Activated naive CD8-positive, alpha-beta T cell treated with anti-CD3 and anti-CD28 coated beads, Interleukin-2, amount 10 ng/mL, durations not matched to agents 7 days and 5 days (primary cell): ENCODE data around the gene NR4A1. TPM values are rescaled to one million over a fixed set of nuclear protein-coding genes. Genes with fewer than 3 reads are reported as not detected.
A peak's percentile ranks its signal among the peaks of the same experiment; 100 is the strongest.

ENCODE experiments used
- ATAC-seq: fragments of 150-1000 bp; cut with Tn5 transposase; one replicate; pipeline ENCODE4 v1.10.0; 2021; ENCODE audit warnings: low read depth, moderate library complexity
- POLR2A ChIA-PET: fragments of 350-600 bp; sonication (Branson Sonifier 250); formaldehyde crosslinking; loops from one replicate; lab custom pipeline; 2021; ENCODE audit warnings: antibody characterized with exemption; lab: Charles Lee
- DNase-seq: peaks from one replicate; pipeline ENCODE4 v3.0.0; 2021
- H3K27ac Mint-ChIP-seq: one replicate; pipeline ENCODE4 v1.8.0; 2022; ENCODE audit warnings: mild to moderate bottlenecking, mixed read lengths
- H3K27me3 Mint-ChIP-seq: one replicate; pipeline ENCODE4 v1.8.0; 2022; ENCODE audit warnings: mild to moderate bottlenecking, moderate library complexity, mixed read lengths
- H3K36me3 Mint-ChIP-seq: one replicate; pipeline ENCODE4 v1.8.0; 2021; ENCODE audit warnings: mild to moderate bottlenecking, mixed read lengths
- H3K4me1 Mint-ChIP-seq: one replicate; pipeline ENCODE4 v1.8.0; 2021; ENCODE audit warnings: mixed read lengths
- H3K4me3 Mint-ChIP-seq: one replicate; pipeline ENCODE4 v1.8.0; 2022; ENCODE audit warnings: mild to moderate bottlenecking, moderate library complexity, mixed read lengths
- H3K9me3 Mint-ChIP-seq: one replicate; pipeline ENCODE4 v1.8.0; 2021; ENCODE audit warnings: mixed read lengths
- total RNA-seq, 2 experiments: library from RNA; stranded (reverse); gene quantifications; one replicate each; pipeline ENCODE4 v1.2.3, GENCODE V29; 2021

The NR4A1 gene
- total RNA-seq, 2 experiments from 2014 or later: 8.6 to 8.8 TPM

GRCh38 chr12:52059582-52060497 lies 8.6 kb downstream of the NR4A1 start:
- H3K4me3 Mint-ChIP-seq: no peak overlapping the region
- H3K27me3 Mint-ChIP-seq: peaks cover 4% of the 10 kb centered on the region
- H3K27ac Mint-ChIP-seq: no peak overlapping the region
- no peak for ATAC-seq
- POLR2A ChIA-PET: interaction anchor here (0.8 to 1.4 kb wide), 2 partner anchors 9 to 35 kb away, joined by 3 read pairs; partner anchors contain the start of gene NR4A1
- DNase-seq: no peak
- H3K4me1 Mint-ChIP-seq: no peaks in the 10 kb centered on the region
- H3K36me3 Mint-ChIP-seq: no peaks in the 10 kb centered on the region
- H3K9me3 Mint-ChIP-seq: no peaks in the 10 kb centered on the region

GRCh38 chr12:52060498-52061177 lies 9.4 kb downstream of the NR4A1 start:
- H3K27ac Mint-ChIP-seq: no peak overlapping the region
- DNase-seq: no peak
- peaks cover 4% of the 10 kb centered on the region for H3K27me3 Mint-ChIP-seq
- H3K36me3 Mint-ChIP-seq: no peaks in the 10 kb centered on the region
- no peaks in the 10 kb centered on the region for H3K4me1 Mint-ChIP-seq
- no peaks in the 10 kb centered on the region for H3K9me3 Mint-ChIP-seq
- no peak for ATAC-seq
- no peak overlapping the region for H3K4me3 Mint-ChIP-seq
- POLR2A ChIA-PET: interaction anchor here (0.8 to 1.4 kb wide), 2 partner anchors 9 to 35 kb away, joined by 3 read pairs; partner anchors contain the start of gene NR4A1

GRCh38 chr12:52061470-52062166 lies 10.4 kb downstream of the NR4A1 start:
- DNase-seq (no peak), ATAC-seq (no peak)
- H3K36me3 Mint-ChIP-seq: no peaks in the 10 kb centered on the region
- H3K27ac Mint-ChIP-seq: no peak overlapping the region
- no peak overlapping the region for H3K4me3 Mint-ChIP-seq
- POLR2A ChIA-PET: interaction anchor here (1.2 to 1.4 kb wide), 2 partner anchors 19 to 36 kb away, joined by 3 read pairs; no protein-coding TSS in a partner anchor
- peaks cover 4% of the 10 kb centered on the region for H3K4me1 Mint-ChIP-seq
- no peaks in the 10 kb centered on the region for H3K9me3 Mint-ChIP-seq
- peaks cover 4% of the 10 kb centered on the region for H3K27me3 Mint-ChIP-seq

GRCh38 chr12:52062167-52063081 lies 11.2 kb downstream of the NR4A1 start:
- no peak for ATAC-seq
- Mint-ChIP-seq H3K36me3 (no peaks in the 10 kb centered on the region), H3K27ac (no peak overlapping the region), H3K4me1 (peaks cover 8% of the 10 kb centered on the region), H3K9me3 (no peaks in the 10 kb centered on the region), H3K27me3 (peaks cover 7% of the 10 kb centered on the region), H3K4me3 (no peak overlapping the region)
- no peak for DNase-seq
- POLR2A ChIA-PET: interaction anchor here (1.2 kb wide), 1 partner anchor 19 kb away, joined by 3 read pairs; no protein-coding TSS in a partner anchor

- peaks cover 7% of the 10 kb centered on the region for H3K27me3 Mint-ChIP-seq
- no peaks in the 10 kb centered on the region for H3K9me3 Mint-ChIP-seq
- no peak overlapping the region for H3K27ac Mint-ChIP-seq
- POLR2A ChIA-PET: interaction anchor here (1.2 kb wide), 1 partner anchor 18 kb away, joined by 3 read pairs; no protein-coding TSS in a partner anchor
- no peaks in the 10 kb centered on the region for H3K36me3 Mint-ChIP-seq
- DNase-seq (no peak), ATAC-seq (no peak)
- peaks cover 8% of the 10 kb centered on the region for H3K4me1 Mint-ChIP-seq
- no peak overlapping the region for H3K4me3 Mint-ChIP-seq
These were observed 12.1 kb downstream of the NR4A1 start for GRCh38 chr12:52063082-52063924.

- DNase-seq (no peak), ATAC-seq (no peak)
- no peaks in the 10 kb centered on the region for H3K9me3 Mint-ChIP-seq
- peaks cover 7% of the 10 kb centered on the region for H3K27me3 Mint-ChIP-seq
- H3K4me1 Mint-ChIP-seq: peaks cover 10% of the 10 kb centered on the region
- H3K4me3 Mint-ChIP-seq: no peak overlapping the region
- no peak overlapping the region for H3K27ac Mint-ChIP-seq
- H3K36me3 Mint-ChIP-seq: no peaks in the 10 kb centered on the region
- POLR2A ChIA-PET: no interaction called here
These were observed 12.9 kb downstream of the NR4A1 start for GRCh38 chr12:52063981-52064649.

GRCh38 chr12:52066346-52067080 lies 15.3 kb downstream of the NR4A1 start:
- POLR2A ChIA-PET: interaction anchor here (1.1 to 6.9 kb wide), 3 partner anchors 14 to 43 kb away, joined by 3 to 63 read pairs (median 3); partner anchors contain the start of gene NR4A1
- DNase-seq (no peak), ATAC-seq (no peak)
- peaks cover 4% of the 10 kb centered on the region for H3K36me3 Mint-ChIP-seq
- peaks cover 28% of the 10 kb centered on the region for H3K4me1 Mint-ChIP-seq
- no peaks in the 10 kb centered on the region for H3K9me3 Mint-ChIP-seq
- peaks cover 7% of the 10 kb centered on the region for H3K27me3 Mint-ChIP-seq
- H3K27ac Mint-ChIP-seq: peak overlapping the region; percentile 36
- H3K4me3 Mint-ChIP-seq: no peak overlapping the region

GRCh38 chr12:52067081-52067374 lies 15.8 kb downstream of the NR4A1 start:
- Mint-ChIP-seq H3K36me3 (peaks cover 4% of the 10 kb centered on the region), H3K27me3 (peaks cover 7% of the 10 kb centered on the region), H3K4me3 (no peak overlapping the region), H3K4me1 (peaks cover 31% of the 10 kb centered on the region), H3K27ac (peak overlapping the region; percentile 36), H3K9me3 (no peaks in the 10 kb centered on the region)
- ATAC-seq (no peak), DNase-seq (no peak)
- POLR2A ChIA-PET: interaction anchor here (1.1 to 6.9 kb wide), 3 partner anchors 15 to 44 kb away, joined by 3 to 63 read pairs (median 3); partner anchors contain the start of gene NR4A1

GRCh38 chr12:52069327-52070184 lies 18.3 kb downstream of the NR4A1 start, which contains the start of gene ATG101:
ATG101 (plus strand) TSS chr12:52069978; CDS start chr12:52073651, 3,673 bp downstream.
- peak within 1 kb of the TSS; percentile 99 for H3K27ac Mint-ChIP-seq
- POLR2A ChIA-PET: interaction anchor here (0.6 to 6.9 kb wide), 13 partner anchors 10 to 579 kb away, joined by 3 to 63 read pairs (median 5); partner anchors contain the start of genes NR4A1, SMIM41 and TAMALIN
- peak within 1 kb of the TSS; percentile 94 for H3K4me3 Mint-ChIP-seq
- H3K36me3 Mint-ChIP-seq: peaks cover 17% of the 10 kb centered on the region
- ATAC-seq: peak; percentile 94
- H3K4me1 Mint-ChIP-seq: peaks cover 48% of the 10 kb centered on the region
- peak; percentile 91 for DNase-seq
- peaks cover 3% of the 10 kb centered on the region for H3K27me3 Mint-ChIP-seq
- no peaks in the 10 kb centered on the region for H3K9me3 Mint-ChIP-seq
